Hepatocyte (in vitro differentiated cells): Measurements from ENCODE around the gene COL4A1. TPM values are rescaled to one million over a fixed set of nuclear protein-coding genes. Genes with fewer than 3 reads are reported as not detected.

Experiments used
- DNase-seq: peaks from one replicate; pipeline ENCODE4 v3.0.0-alpha.2; 2016; ENCODE audit warnings: low spot score
- H2AFZ ChIP-seq: fragments of 200-600 bp; sonication (generic); 2 replicates; pipeline ENCODE4 v1.6.0; 2016; ENCODE audit warnings: antibody characterized with exemption, mild to moderate bottlenecking
- H3K27ac ChIP-seq: fragments of 200-600 bp; sonication (generic); 2 replicates; pipeline ENCODE4 v1.5.1; 2016; ENCODE audit warnings: mild to moderate bottlenecking
- H3K27me3 ChIP-seq: fragments of 200-600 bp; sonication (generic); 2 replicates; pipeline ENCODE4 v1.6.1; 2016
- H3K36me3 ChIP-seq: fragments of 200-600 bp; sonication (generic); replicated peaks from 2 replicates; pipeline ENCODE4 v1.5.1; 2016; ENCODE audit warnings: low read depth; ENCODE audit not compliant: insufficient read depth
- H3K4me1 ChIP-seq: fragments of 200-600 bp; sonication (generic); 2 replicates; pipeline ENCODE4 v1.5.1; 2016; ENCODE audit warnings: mild to moderate bottlenecking, moderate library complexity; ENCODE audit not compliant: insufficient read depth
- H3K4me2 ChIP-seq: fragments of 200-600 bp; sonication (generic); 2 replicates; pipeline ENCODE4 v1.6.0; 2016
- H3K4me3 ChIP-seq: fragments of 200-600 bp; sonication (generic); 2 replicates; pipeline ENCODE4 v1.5.1; 2016; ENCODE audit warnings: mild to moderate bottlenecking
- H3K79me2 ChIP-seq: fragments of 200-600 bp; sonication (generic); 2 replicates; pipeline ENCODE4 v1.6.0; 2017; ENCODE audit warnings: mild to moderate bottlenecking
- H3K9me2 ChIP-seq: fragments of 200-600 bp; sonication (generic); replicated peaks from 2 replicates; pipeline ENCODE4 v1.6.0; 2017; ENCODE audit warnings: mild to moderate bottlenecking; ENCODE audit not compliant: insufficient read depth
- H3K9me3 ChIP-seq: fragments of 200-600 bp; sonication (generic); 2 replicates; pipeline ENCODE4 v1.5.1; 2016; ENCODE audit warnings: low read depth, mild to moderate bottlenecking
- H4K20me1 ChIP-seq: fragments of 200-600 bp; sonication (generic); 2 replicates; pipeline ENCODE4 v1.6.0; 2016; ENCODE audit warnings: mild to moderate bottlenecking; ENCODE audit not compliant: insufficient read depth, poor library complexity, severe bottlenecking
- CTCF ChIP-seq: fragments of 200-600 bp; sonication (generic); IDR thresholded peaks from 2 replicates; pipeline ENCODE4 v1.5.1; 2016; ENCODE audit warnings: antibody characterized with exemption, mild to moderate bottlenecking; ENCODE audit not compliant: poor library complexity
- EZH2 ChIP-seq: fragments of 200-600 bp; sonication (generic); IDR thresholded peaks from 2 replicates; pipeline ENCODE4 v1.6.1; 2016; ENCODE audit warnings: antibody characterized with exemption, mild to moderate bottlenecking, borderline replicate concordance
- EZH2phosphoT487 ChIP-seq: fragments of 200-600 bp; sonication (generic); IDR thresholded peaks from one replicate; pipeline ENCODE4 v1.6.1; 2018; ENCODE audit warnings: antibody characterized with exemption, mild to moderate bottlenecking, low read depth, moderate library complexity; ENCODE audit not compliant: unreplicated experiment, severe bottlenecking
- WGBS: methylation state at CpG from one replicate; pipeline ENCODE4 v1.1.6; 2016; ENCODE audit warnings: low lambda C conversion rate; ENCODE audit errors: missing lambda C conversion rate; 5-methylcytosine and 5-hydroxymethylcytosine counted together
- polyA plus RNA-seq: library from polyadenylated mRNA; unstranded; fragments of >200 nt; fragmentation: Nextera tagmentation; extraction: Ambion mirVana; gene quantifications from 2 replicates; pipeline ENCODE4 v1.2.1, GENCODE V29; 2016
- total RNA-seq: library from RNA; depleted of rRNA; stranded (reverse); fragments of >200 nt; gene quantifications from 2 replicates; pipeline ENCODE4 v1.2.3, GENCODE V29; 2014

COL4A1 gene
- total and polyA plus RNA-seq, 2 experiments from 2014 or later, result 138 to 269 TPM

- H3K4me1 ChIP-seq, result peaks cover 6% of the 10 kb centered on the region
- H3K36me3 ChIP-seq, result no peaks in the 10 kb centered on the region
- 65% methylated on average over 2 of the region's 2 CpGs for WGBS
- no peaks in the 10 kb centered on the region for H3K9me2 ChIP-seq
- TF ChIP-seq EZH2 (no peak), EZH2phosphoT487 (no peak), CTCF (no peak)
- no peak overlapping the region for H3K27ac ChIP-seq
- H3K9me3 ChIP-seq, result no peaks in the 10 kb centered on the region
- no peak overlapping the region for H2AFZ ChIP-seq
- no peaks in the 10 kb centered on the region for H4K20me1 ChIP-seq
- no peak for DNase-seq
- no peaks in the 10 kb centered on the region for H3K27me3 ChIP-seq
- no peaks in the 10 kb centered on the region for H3K79me2 ChIP-seq
- H3K4me3 ChIP-seq, result no peak overlapping the region
- H3K4me2 ChIP-seq, result no peak overlapping the region
Measured at GRCh38 chr13:110103534-110103933, 203.4 kb downstream of the COL4A1 start.

- no peak overlapping the region for H3K4me3 ChIP-seq
- TF ChIP-seq EZH2phosphoT487, result no peak
- no peak for TF ChIP-seq EZH2
- no peak for TF ChIP-seq CTCF
- H3K79me2 ChIP-seq, result no peaks in the 10 kb centered on the region
- no peaks in the 10 kb centered on the region for H3K36me3 ChIP-seq
- H4K20me1 ChIP-seq, result no peaks in the 10 kb centered on the region
- no peaks in the 10 kb centered on the region for H3K9me2 ChIP-seq
- no peak overlapping the region for H3K4me2 ChIP-seq
- peaks cover 6% of the 10 kb centered on the region for H3K4me1 ChIP-seq
- 59% methylated on average over 5 of the region's 5 CpGs for WGBS
- H3K27me3 ChIP-seq, result no peaks in the 10 kb centered on the region
- H2AFZ ChIP-seq, result no peak overlapping the region
- H3K27ac ChIP-seq, result no peak overlapping the region
- no peaks in the 10 kb centered on the region for H3K9me3 ChIP-seq
- no peak for DNase-seq
Measured at GRCh38 chr13:110103026-110103425, 203.9 kb downstream of the COL4A1 start.

- Histone ChIP-seq H3K4me3 (no peak overlapping the region), H3K27ac (no peak overlapping the region), H3K4me2 (no peak overlapping the region), H3K79me2 (no peaks in the 10 kb centered on the region), H3K9me3 (no peaks in the 10 kb centered on the region), H3K9me2 (no peaks in the 10 kb centered on the region), H4K20me1 (no peaks in the 10 kb centered on the region), H2AFZ (no peak overlapping the region), H3K36me3 (no peaks in the 10 kb centered on the region), H3K27me3 (no peaks in the 10 kb centered on the region), H3K4me1 (peaks cover 6% of the 10 kb centered on the region)
- WGBS, result 92% methylated on average over 4 of the region's 4 CpGs
- DNase-seq, result no peak
- TF ChIP-seq EZH2 (no peak), EZH2phosphoT487 (no peak), CTCF (no peak)
Measured at GRCh38 chr13:110102053-110102452, 204.9 kb downstream of the COL4A1 start.

- DNase-seq, result no peak
- Histone ChIP-seq H3K36me3 (no peaks in the 10 kb centered on the region), H3K4me2 (no peak overlapping the region), H3K27me3 (no peaks in the 10 kb centered on the region), H3K27ac (no peak overlapping the region), H3K79me2 (no peaks in the 10 kb centered on the region), H2AFZ (no peak overlapping the region), H3K9me3 (no peaks in the 10 kb centered on the region), H3K9me2 (no peaks in the 10 kb centered on the region), H4K20me1 (no peaks in the 10 kb centered on the region), H3K4me3 (no peak overlapping the region), H3K4me1 (peaks cover 11% of the 10 kb centered on the region)
- WGBS, result 100% methylated on average over 1 of the region's 1 CpG
- no peak for TF ChIP-seq CTCF
- TF ChIP-seq EZH2phosphoT487, result no peak
- no peak for TF ChIP-seq EZH2
Measured at GRCh38 chr13:110099922-110100321, 207.0 kb downstream of the COL4A1 start.
